ENCODE data around the gene PDGFB. TPM values are rescaled to one million over a fixed set of nuclear protein-coding genes. Genes with fewer than 3 reads are reported as not detected.

PDGFB gene
- total and polyA plus RNA-seq, 4 donors: 5.9 to 18.3 (median 13.9) TPM

- Histone ChIP-seq H3K36me3 (ENCODE audit: control insufficient read depth, insufficient read depth, low read length) (peaks cover 49% of the 10 kb centered on the region), H3K4me1 (ENCODE audit: control insufficient read depth, insufficient read depth, low read length) (peaks cover 44% of the 10 kb centered on the region), H3K27ac (ENCODE audit: low read depth, low read length) (no peak overlapping the region), H3K4me3 (ENCODE audit: low read depth, low read length) (no peak overlapping the region), H3K9me3 (ENCODE audit: control insufficient read depth, insufficient read depth, low read length) (no peaks in the 10 kb centered on the region), H3K27me3 (ENCODE audit: control insufficient read depth, insufficient read depth, low read length) (peaks cover 6% of the 10 kb centered on the region)
- WGBS (ENCODE audit: insufficient coverage): 50% methylated on average over 30 of the region's 30 CpGs
- no peak for DNase-seq (ENCODE audit: low read depth in 4 of 6, low spot score in 6 of 6)
Measured at GRCh38 chr22:39230261-39231196, 14.3 kb downstream of the PDGFB start.

DNA sequence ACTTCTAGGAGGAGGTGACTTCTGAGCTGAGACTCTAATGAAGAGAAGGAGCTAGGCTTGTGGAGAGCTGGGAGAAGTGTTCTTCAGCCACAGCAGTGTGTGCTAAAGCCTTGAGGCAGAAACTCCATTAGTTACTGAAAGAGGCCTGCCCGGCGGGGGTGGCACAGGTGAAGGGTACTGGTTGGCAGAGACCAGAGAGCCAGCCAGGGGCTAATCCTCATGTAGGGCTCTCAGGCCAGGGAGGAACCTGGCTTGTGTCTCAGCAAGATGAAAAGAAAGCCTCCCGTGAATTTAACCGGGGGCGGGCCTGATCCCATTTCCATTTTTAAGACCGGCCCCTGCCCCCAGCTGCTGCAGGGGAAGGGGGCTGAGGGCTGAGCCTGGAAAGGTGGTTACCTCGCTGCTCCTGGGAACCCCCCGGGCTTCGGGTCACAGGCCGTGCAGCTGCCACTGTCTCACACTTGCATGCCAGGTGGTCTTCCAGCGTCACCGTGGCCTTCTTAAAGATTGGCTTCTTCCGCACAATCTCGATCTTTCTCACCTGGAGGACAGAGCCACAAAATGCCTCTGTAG lies 15.0 kb downstream of the PDGFB start:
- Histone ChIP-seq H3K27ac (ENCODE audit: low read depth, low read length) (no peak overlapping the region), H3K4me1 (ENCODE audit: control insufficient read depth, insufficient read depth, low read length) (peaks cover 36% of the 10 kb centered on the region), H3K4me3 (ENCODE audit: low read depth, low read length) (no peak overlapping the region), H3K27me3 (ENCODE audit: control insufficient read depth, insufficient read depth, low read length) (peaks cover 6% of the 10 kb centered on the region), H3K9me3 (ENCODE audit: control insufficient read depth, insufficient read depth, low read length) (no peaks in the 10 kb centered on the region), H3K36me3 (ENCODE audit: control insufficient read depth, insufficient read depth, low read length) (peaks cover 51% of the 10 kb centered on the region)
- DNase-seq (ENCODE audit: low read depth in 4 of 6, low spot score in 6 of 6): no peak
- WGBS (ENCODE audit: insufficient coverage): 51% methylated on average over 14 of the region's 14 CpGs

- H3K27ac ChIP-seq (ENCODE audit: low read depth, low read length): no peak overlapping the region
- no peak overlapping the region for H3K4me3 ChIP-seq (ENCODE audit: low read depth, low read length)
- H3K27me3 ChIP-seq (ENCODE audit: control insufficient read depth, insufficient read depth, low read length): peaks cover under 1% of the 10 kb centered on the region
- H3K9me3 ChIP-seq (ENCODE audit: control insufficient read depth, insufficient read depth, low read length): no peaks in the 10 kb centered on the region
- WGBS (ENCODE audit: insufficient coverage): 93% methylated on average over 3 of the region's 8 CpGs
- peaks cover 54% of the 10 kb centered on the region for H3K36me3 ChIP-seq (ENCODE audit: control insufficient read depth, insufficient read depth, low read length)
- DNase-seq (ENCODE audit: low read depth in 4 of 6, low spot score in 6 of 6): no peak
- H3K4me1 ChIP-seq (ENCODE audit: control insufficient read depth, insufficient read depth, low read length): peaks cover 29% of the 10 kb centered on the region
Measured at GRCh38 chr22:39229075-39229474, 15.7 kb downstream of the PDGFB start.

DNA sequence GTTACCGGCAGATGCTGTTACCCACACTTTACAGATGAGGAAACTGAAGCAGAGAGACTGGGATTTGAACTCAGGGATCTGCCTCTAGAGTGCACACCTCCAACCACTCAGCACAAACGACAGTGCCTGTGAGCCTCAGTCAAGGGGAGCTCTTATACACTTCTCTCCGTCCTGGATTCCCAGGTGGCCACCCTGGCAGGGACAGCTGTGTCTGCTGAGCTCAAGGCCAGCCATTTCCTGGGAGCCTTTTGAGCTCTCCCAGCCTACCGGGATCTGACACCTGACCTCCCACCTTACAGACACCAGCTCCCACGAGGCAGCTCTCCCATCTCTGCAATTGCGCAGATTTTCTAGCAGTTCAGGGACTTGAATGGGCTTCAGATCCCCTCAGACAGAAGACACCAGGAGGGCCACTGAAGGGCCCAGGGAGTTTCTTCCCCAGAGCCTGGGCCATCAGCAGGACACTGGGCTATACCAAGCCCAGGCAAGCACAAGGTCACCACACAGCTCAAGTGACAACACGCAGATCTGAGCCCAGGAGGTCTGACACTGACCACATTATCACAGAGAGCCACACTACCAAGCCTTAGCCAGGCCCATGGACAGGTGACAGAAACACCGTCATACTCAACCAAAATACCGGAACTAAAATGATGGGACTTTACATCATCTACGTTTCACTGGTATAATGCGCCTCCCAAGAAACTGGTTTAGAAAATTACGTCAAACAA lies 17.1 kb downstream of the PDGFB start:
- no peak overlapping the region for H3K27ac ChIP-seq (ENCODE audit: low read depth, low read length)
- H3K36me3 ChIP-seq (ENCODE audit: control insufficient read depth, insufficient read depth, low read length): peaks cover 49% of the 10 kb centered on the region
- WGBS (ENCODE audit: insufficient coverage): 82% methylated on average over 11 of the region's 12 CpGs
- H3K4me1 ChIP-seq (ENCODE audit: control insufficient read depth, insufficient read depth, low read length): peaks cover 15% of the 10 kb centered on the region
- H3K9me3 ChIP-seq (ENCODE audit: control insufficient read depth, insufficient read depth, low read length): no peaks in the 10 kb centered on the region
- H3K27me3 ChIP-seq (ENCODE audit: control insufficient read depth, insufficient read depth, low read length): no peaks in the 10 kb centered on the region
- no peak overlapping the region for H3K4me3 ChIP-seq (ENCODE audit: low read depth, low read length)
- no peak for DNase-seq (ENCODE audit: low read depth in 4 of 6, low spot score in 6 of 6)

GRCh38 chr22:39226353-39226752 lies 18.4 kb downstream of the PDGFB start:
- no peak for DNase-seq (ENCODE audit: low read depth in 4 of 6, low spot score in 6 of 6)
- H3K4me1 ChIP-seq (ENCODE audit: control insufficient read depth, insufficient read depth, low read length): peaks cover 11% of the 10 kb centered on the region
- peaks cover 47% of the 10 kb centered on the region for H3K36me3 ChIP-seq (ENCODE audit: control insufficient read depth, insufficient read depth, low read length)
- no peaks in the 10 kb centered on the region for H3K9me3 ChIP-seq (ENCODE audit: control insufficient read depth, insufficient read depth, low read length)
- WGBS (ENCODE audit: insufficient coverage): 65% methylated on average over 3 of the region's 6 CpGs
- H3K27ac ChIP-seq (ENCODE audit: low read depth, low read length): no peak overlapping the region
- H3K4me3 ChIP-seq (ENCODE audit: low read depth, low read length): no peak overlapping the region
- H3K27me3 ChIP-seq (ENCODE audit: control insufficient read depth, insufficient read depth, low read length): no peaks in the 10 kb centered on the region

DNA sequence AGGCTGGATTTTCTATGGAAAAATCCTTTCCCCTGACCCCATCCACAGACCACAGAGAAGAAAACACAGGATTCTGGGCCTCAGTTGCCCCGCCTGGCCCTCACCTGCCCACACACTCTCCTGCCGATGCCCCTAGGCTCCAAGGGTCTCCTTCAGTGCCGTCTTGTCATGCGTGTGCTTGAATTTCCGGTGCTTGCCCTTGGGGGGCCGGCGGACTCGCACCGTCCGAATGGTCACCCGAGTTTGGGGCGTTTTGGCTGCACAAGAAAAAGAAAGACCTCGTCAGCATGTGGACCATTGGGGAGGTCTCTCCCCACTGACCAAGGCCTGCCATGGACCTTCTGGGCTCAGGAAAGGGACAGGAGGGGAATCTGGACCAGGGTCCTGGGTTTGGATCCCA lies 19.2 kb downstream of the PDGFB start:
- 99% methylated on average over 10 of the region's 13 CpGs for WGBS (ENCODE audit: insufficient coverage)
- H3K4me1 ChIP-seq (ENCODE audit: control insufficient read depth, insufficient read depth, low read length): peaks cover 8% of the 10 kb centered on the region
- no peak overlapping the region for H3K27ac ChIP-seq (ENCODE audit: low read depth, low read length)
- no peak overlapping the region for H3K4me3 ChIP-seq (ENCODE audit: low read depth, low read length)
- H3K9me3 ChIP-seq (ENCODE audit: control insufficient read depth, insufficient read depth, low read length): no peaks in the 10 kb centered on the region
- peaks cover 42% of the 10 kb centered on the region for H3K36me3 ChIP-seq (ENCODE audit: control insufficient read depth, insufficient read depth, low read length)
- no peaks in the 10 kb centered on the region for H3K27me3 ChIP-seq (ENCODE audit: control insufficient read depth, insufficient read depth, low read length)
- DNase-seq (ENCODE audit: low read depth in 4 of 6, low spot score in 6 of 6): no peak

- no peaks in the 10 kb centered on the region for H3K27me3 ChIP-seq (ENCODE audit: control insufficient read depth, insufficient read depth, low read length)
- WGBS (ENCODE audit: insufficient coverage): 87% methylated on average over 7 of the region's 7 CpGs
- no peaks in the 10 kb centered on the region for H3K4me1 ChIP-seq (ENCODE audit: control insufficient read depth, insufficient read depth, low read length)
- no peak overlapping the region for H3K27ac ChIP-seq (ENCODE audit: low read depth, low read length)
- DNase-seq (ENCODE audit: low read depth in 4 of 6, low spot score in 6 of 6): no peak
- H3K9me3 ChIP-seq (ENCODE audit: control insufficient read depth, insufficient read depth, low read length): no peaks in the 10 kb centered on the region
- H3K36me3 ChIP-seq (ENCODE audit: control insufficient read depth, insufficient read depth, low read length): peaks cover 33% of the 10 kb centered on the region
- no peak overlapping the region for H3K4me3 ChIP-seq (ENCODE audit: low read depth, low read length)
Measured at GRCh38 chr22:39224550-39224949, 20.2 kb downstream of the PDGFB start.

DNA sequence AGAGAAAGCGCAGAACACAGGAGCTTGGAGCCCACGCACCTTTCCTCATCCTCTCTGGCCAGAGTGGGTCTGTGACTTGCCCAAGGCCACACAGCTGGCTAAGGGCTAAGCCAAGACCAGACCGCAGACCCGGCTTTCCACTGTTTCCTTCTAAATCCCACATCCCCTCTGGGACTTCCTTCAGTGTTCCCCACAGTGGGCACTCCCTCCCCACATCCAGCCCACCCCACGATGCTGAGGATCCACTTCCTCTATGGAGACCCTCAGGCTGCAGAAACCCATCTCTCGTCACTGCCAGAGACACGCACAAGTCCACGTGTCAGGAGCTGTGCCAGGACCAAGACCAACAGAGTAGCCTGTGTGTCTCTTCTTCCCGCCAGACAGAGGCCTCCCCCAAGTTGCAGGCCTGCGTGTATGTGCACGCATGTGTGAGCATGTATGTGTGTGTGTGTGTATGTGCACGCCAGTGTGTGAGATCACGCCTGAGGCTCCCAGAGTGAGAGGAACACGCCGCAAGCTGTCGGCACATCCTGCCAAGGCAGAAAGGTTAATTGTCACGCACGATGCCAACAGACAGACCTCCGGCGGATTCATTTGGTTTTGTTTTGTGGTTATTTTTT lies 21.6 kb downstream of the PDGFB start:
- Histone ChIP-seq H3K4me1 (ENCODE audit: control insufficient read depth, insufficient read depth, low read length) (no peaks in the 10 kb centered on the region), H3K9me3 (ENCODE audit: control insufficient read depth, insufficient read depth, low read length) (no peaks in the 10 kb centered on the region), H3K36me3 (ENCODE audit: control insufficient read depth, insufficient read depth, low read length) (peaks cover 33% of the 10 kb centered on the region), H3K27ac (ENCODE audit: low read depth, low read length) (no peak overlapping the region), H3K27me3 (ENCODE audit: control insufficient read depth, insufficient read depth, low read length) (no peaks in the 10 kb centered on the region), H3K4me3 (ENCODE audit: low read depth, low read length) (no peak overlapping the region)
- WGBS (ENCODE audit: insufficient coverage): 78% methylated on average over 15 of the region's 20 CpGs
- DNase-seq (ENCODE audit: low read depth in 4 of 6, low spot score in 6 of 6): peak in 1 of 6 donors; percentile 88

GRCh38 chr22:39221999-39222686 lies 22.6 kb downstream of the PDGFB start:
- H3K4me3 ChIP-seq (ENCODE audit: low read depth, low read length): no peak overlapping the region
- DNase-seq (ENCODE audit: low read depth in 4 of 6, low spot score in 6 of 6): no peak
- peaks cover 28% of the 10 kb centered on the region for H3K36me3 ChIP-seq (ENCODE audit: control insufficient read depth, insufficient read depth, low read length)
- H3K27ac ChIP-seq (ENCODE audit: low read depth, low read length): no peak overlapping the region
- H3K27me3 ChIP-seq (ENCODE audit: control insufficient read depth, insufficient read depth, low read length): no peaks in the 10 kb centered on the region
- H3K9me3 ChIP-seq (ENCODE audit: control insufficient read depth, insufficient read depth, low read length): no peaks in the 10 kb centered on the region
- H3K4me1 ChIP-seq (ENCODE audit: control insufficient read depth, insufficient read depth, low read length): no peaks in the 10 kb centered on the region
- 90% methylated on average over 7 of the region's 10 CpGs for WGBS (ENCODE audit: insufficient coverage)

Measured in spinal cord (tissue), 10 donors.